ENCODE results near the gene SNPH.

GRCh38 chr20:1353956-1354355, 87.9 kb downstream of the SNPH start:
- no peak for TF ChIP-seq EP300 (IDR thresholded peaks at IDR 0.05; ENCODE audit: borderline replicate concordance)
- TF ChIP-seq YY1 (IDR thresholded peaks at IDR 0.05; ENCODE audit: low read depth): no peak
- no peak for TF ChIP-seq CREB1 (IDR thresholded peaks at IDR 0.05; ENCODE audit: low read depth)
- TF ChIP-seq MAX (IDR thresholded peaks at IDR 0.05): no peak
- TF ChIP-seq RAD21 (IDR thresholded peaks at IDR 0.05; ENCODE audit: low read depth): no peak

Data from Ishikawa (cell line).